Measurements from ENCODE around the gene DYNC2LI1.

DYNC2LI1 gene

GRCh38 chr2:43748333-43748732, 25.5 kb upstream of the DYNC2LI1 start:
- TF ChIP-seq CTCF (IDR thresholded peaks at IDR 0.05; ENCODE audit: insufficient read depth, low read depth, low read length, missing control alignments), result no peak
- H3K4me3 ChIP-seq (ENCODE audit: low read depth, low read length), result no peak overlapping the region
- DNase-seq (ENCODE audit: low read depth), result no peak

- H3K4me3 ChIP-seq (ENCODE audit: low read depth, low read length), result no peak overlapping the region
- no peak for TF ChIP-seq CTCF (IDR thresholded peaks at IDR 0.05; ENCODE audit: insufficient read depth, low read depth, low read length, missing control alignments)
- no peak for DNase-seq (ENCODE audit: low read depth)
Observed at GRCh38 chr2:43749583-43749982, 24.3 kb upstream of the DYNC2LI1 start.

GRCh38 chr2:43751476-43751990, 22.3 kb upstream of the DYNC2LI1 start:
- no peak for DNase-seq (ENCODE audit: low read depth)
- H3K4me3 ChIP-seq (ENCODE audit: low read depth, low read length), result no peak overlapping the region
- TF ChIP-seq CTCF (IDR thresholded peaks at IDR 0.05; ENCODE audit: insufficient read depth, low read depth, low read length, missing control alignments), result no peak

GRCh38 chr2:43752302-43752701, 21.5 kb upstream of the DYNC2LI1 start:
- DNase-seq (ENCODE audit: low read depth), result no peak
- TF ChIP-seq CTCF (IDR thresholded peaks at IDR 0.05; ENCODE audit: insufficient read depth, low read depth, low read length, missing control alignments), result no peak
- H3K4me3 ChIP-seq (ENCODE audit: low read depth, low read length), result no peak overlapping the region

- no peak overlapping the region for H3K4me3 ChIP-seq (ENCODE audit: low read depth, low read length)
- no peak for DNase-seq (ENCODE audit: low read depth)
- TF ChIP-seq CTCF (IDR thresholded peaks at IDR 0.05; ENCODE audit: insufficient read depth, low read depth, low read length, missing control alignments), result no peak
Observed at GRCh38 chr2:43754180-43754579, 19.7 kb upstream of the DYNC2LI1 start.

- H3K4me3 ChIP-seq (ENCODE audit: low read depth, low read length), result no peak overlapping the region
- no peak for DNase-seq (ENCODE audit: low read depth)
- TF ChIP-seq CTCF (IDR thresholded peaks at IDR 0.05; ENCODE audit: insufficient read depth, low read depth, low read length, missing control alignments), result no peak
Observed at GRCh38 chr2:43758739-43759138, 15.1 kb upstream of the DYNC2LI1 start.

- DNase-seq (ENCODE audit: low read depth), result no peak
- no peak for TF ChIP-seq CTCF (IDR thresholded peaks at IDR 0.05; ENCODE audit: insufficient read depth, low read depth, low read length, missing control alignments)
Observed at GRCh38 chr2:43759195-43759594, 14.6 kb upstream of the DYNC2LI1 start.

More at GRCh38 chr2:43759195-43759594, 14.6 kb upstream of the DYNC2LI1 start:
- no peak overlapping the region for H3K4me3 ChIP-seq (ENCODE audit: low read depth, low read length)

All from GM12865 (cell line).